RWPE1 (cell line): ENCODE results near the gene CHST13.

Experiments
- CTCF ChIA-PET: fragments of 350-600 bp; sonication (Branson Sonifier 250); formaldehyde crosslinking; extraction: SDS; loops from one replicate; lab custom pipeline; 2021; lab: Yijun Ruan, JAX
- POLR2A ChIA-PET: fragments of 400-600 bp; formaldehyde crosslinking; extraction: SDS; loops from one replicate; lab custom pipeline; 2020; ENCODE audit warnings: antibody characterized with exemption; ENCODE audit not compliant: low non-redundant PET; lab: Yijun Ruan, JAX
- DNase-seq: peaks from one replicate; pipeline ENCODE4 v3.0.0; 2012; ENCODE audit warnings: low spot score
- H3K27ac ChIP-seq: fragments of 450-650 bp; 2 replicates; pipeline ENCODE4 v1.5.1; 2017
- TF ChIP-seq, protein P1 (sequence below): fragments of 450-650 bp; conservative IDR thresholded peaks from 2 replicates; pipeline ENCODE4 v1.5.1; 2017; ENCODE audit warnings: low read depth, mild to moderate bottlenecking

CHST13 gene

DNA sequence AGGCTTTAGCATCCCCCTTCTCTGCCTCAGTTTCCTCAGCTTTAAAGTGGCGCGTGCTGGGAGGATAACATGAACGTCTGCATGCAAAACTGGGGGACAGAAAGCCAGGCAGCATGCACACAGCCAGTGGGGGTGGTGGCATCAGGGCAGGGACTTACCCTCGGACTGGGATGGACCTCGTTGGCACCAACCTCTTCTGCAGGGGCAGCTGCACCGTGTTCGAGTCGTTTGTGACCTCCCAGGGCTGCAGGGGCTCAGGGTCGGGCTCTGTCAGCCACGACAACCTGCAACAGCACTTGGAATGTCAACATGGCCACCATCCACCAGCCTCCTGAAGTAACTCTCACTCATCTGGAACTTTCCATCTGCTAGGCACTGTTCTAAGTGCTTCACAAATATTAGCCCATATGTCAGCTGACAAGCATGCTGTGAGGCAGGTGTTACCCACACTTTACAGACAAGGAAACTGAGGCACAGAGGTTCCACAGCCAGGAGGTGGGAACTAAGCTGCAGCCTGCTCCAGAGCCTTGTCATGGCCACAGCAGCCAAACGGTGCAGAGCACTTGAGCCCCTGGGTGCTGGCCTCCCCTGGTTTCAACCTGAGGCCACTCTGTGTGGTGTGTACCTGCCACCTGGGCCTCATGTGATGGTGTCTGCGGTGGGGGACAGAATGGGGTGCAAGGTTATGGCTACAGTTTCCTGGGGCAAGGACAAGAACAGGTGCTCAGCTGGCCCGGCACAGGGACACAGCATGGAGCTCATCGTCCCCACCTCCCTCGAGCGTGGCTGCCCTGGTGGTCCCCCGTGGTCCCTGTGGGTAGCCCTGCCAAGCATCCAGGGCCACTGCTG lies 28.1 kb downstream of the CHST13 start:
- CTCF ChIA-PET, result no interaction called here
- no peak overlapping the region for H3K27ac ChIP-seq
- POLR2A ChIA-PET, result no interaction called here
- TF ChIP-seq, protein P1, sequence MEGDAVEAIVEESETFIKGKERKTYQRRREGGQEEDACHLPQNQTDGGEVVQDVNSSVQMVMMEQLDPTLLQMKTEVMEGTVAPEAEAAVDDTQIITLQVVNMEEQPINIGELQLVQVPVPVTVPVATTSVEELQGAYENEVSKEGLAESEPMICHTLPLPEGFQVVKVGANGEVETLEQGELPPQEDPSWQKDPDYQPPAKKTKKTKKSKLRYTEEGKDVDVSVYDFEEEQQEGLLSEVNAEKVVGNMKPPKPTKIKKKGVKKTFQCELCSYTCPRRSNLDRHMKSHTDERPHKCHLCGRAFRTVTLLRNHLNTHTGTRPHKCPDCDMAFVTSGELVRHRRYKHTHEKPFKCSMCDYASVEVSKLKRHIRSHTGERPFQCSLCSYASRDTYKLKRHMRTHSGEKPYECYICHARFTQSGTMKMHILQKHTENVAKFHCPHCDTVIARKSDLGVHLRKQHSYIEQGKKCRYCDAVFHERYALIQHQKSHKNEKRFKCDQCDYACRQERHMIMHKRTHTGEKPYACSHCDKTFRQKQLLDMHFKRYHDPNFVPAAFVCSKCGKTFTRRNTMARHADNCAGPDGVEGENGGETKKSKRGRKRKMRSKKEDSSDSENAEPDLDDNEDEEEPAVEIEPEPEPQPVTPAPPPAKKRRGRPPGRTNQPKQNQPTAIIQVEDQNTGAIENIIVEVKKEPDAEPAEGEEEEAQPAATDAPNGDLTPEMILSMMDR, result no peak
- DNase-seq, result no peak

DNA sequence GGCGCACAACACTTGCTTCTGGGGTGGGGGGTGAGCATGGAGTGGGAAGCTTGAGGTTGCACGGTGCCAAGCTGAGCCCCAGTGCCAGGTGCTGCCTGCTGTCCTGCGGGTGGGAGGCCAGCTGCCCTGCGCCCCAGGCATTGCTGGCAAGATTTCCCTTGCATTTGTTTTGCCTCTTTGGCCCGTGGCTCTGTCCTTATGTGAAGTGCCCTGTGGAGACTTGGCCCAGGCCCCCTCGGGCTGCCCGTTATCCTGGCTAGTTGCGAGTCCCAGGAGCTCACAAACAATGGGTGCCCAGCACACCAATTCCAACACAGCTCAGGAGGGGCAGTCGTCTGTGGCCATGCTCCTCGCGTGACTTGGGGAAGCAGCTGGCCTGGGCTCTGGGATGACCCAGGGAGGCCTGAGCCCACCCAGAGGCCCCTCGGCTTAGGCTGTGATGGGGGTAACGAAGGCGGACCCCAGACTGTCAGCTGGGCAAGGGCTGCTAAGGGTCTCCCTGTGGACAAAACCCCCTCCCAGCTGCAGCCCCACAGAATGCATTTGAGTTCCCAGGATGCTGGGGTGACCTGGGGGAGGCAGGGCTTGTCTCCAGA lies 28.8 kb downstream of the CHST13 start:
- TF ChIP-seq, protein P1, result no peak
- ChIA-PET POLR2A (no interaction called here), CTCF (no interaction called here)
- H3K27ac ChIP-seq, result no peak overlapping the region
- no peak for DNase-seq

DNA sequence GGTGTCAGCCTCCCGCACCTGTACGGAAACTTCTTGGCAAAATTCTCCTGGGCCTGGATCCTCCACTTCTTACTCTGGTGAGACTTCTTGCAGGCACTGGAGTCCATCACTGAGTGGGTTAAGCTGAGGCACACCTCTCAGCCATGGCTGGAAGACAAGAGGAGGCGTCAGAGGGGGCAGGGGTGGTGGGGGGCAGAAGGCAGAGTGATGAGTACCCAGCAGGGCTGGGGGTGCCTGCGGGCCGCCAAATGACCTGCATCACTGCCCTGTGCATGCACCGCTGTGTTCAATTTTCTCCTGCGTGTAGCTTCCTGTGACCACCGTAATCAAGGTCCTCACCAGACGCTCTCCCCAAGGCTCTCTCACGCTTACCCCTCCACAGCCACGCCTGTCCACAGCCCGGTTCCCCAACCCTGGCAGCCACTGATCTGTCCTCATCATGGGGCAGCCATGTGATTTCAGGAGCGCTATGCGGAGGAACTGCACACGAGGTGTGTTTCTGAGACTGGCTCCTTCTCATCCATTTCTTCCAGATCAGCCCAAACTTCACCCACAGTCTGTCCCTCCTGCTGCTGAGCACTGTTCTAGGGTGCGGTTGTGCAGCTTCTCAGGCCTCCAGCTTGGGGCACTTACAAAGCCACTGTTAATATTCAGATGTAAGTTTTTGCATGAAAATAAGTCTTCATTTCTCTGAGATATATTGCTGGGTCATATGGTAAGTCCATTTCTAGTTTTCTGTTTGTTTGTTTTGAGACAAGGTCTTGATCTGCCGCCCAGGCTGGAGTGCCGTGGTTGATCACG lies 29.5 kb downstream of the CHST13 start:
- POLR2A ChIA-PET, result no interaction called here
- CTCF ChIA-PET, result no interaction called here
- no peak overlapping the region for H3K27ac ChIP-seq
- no peak for DNase-seq
- TF ChIP-seq, protein P1, result no peak

DNA sequence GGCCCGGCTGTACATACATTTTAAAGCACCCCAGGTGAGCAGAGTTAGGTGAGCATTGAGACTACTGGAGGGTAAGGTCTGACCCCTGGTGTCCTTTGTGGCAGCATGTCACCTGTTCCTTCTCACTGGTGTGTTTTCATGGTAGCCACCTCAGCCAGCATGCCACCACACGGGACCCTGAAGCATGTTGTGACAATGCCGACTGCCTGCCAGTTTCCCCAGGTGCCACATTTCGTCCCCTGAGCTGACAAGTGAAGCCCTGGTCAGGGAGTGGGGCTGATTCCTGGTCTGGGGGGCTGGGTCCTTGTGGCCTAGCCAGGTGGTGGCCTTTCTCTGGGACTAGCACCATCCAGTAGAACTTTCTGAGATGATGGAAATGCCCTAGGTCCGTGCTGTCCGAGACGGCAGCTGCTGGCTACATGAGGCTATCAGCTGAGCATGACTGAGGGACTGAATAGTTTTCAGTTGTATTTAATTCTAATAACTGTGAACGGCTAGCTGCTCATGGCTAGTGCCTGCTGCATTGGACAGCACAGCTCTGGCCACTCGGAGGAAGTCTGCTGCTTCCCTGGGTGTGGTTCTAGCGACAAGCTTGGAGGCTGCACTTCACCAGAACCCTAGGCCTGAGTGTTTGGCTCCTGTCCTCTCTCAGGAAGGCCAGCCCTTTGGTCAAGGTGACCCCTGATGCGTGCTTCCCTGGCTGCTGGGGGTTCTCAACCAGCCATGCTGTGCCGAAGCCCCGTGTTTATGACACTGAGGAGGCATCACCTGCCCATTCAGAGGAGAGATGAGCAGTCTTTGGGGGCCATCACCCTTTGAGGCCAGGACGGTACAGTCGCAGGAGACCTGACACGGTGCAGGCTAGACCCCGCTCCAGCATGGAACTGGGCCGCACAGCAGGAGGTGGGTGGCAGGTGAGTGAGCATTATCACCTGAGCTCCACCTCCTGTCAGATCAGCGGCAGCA lies 30.9 kb downstream of the CHST13 start:
- H3K27ac ChIP-seq, result no peak overlapping the region
- DNase-seq, result no peak
- POLR2A ChIA-PET, result no interaction called here
- CTCF ChIA-PET, result no interaction called here
- TF ChIP-seq, protein P1, result no peak

DNA sequence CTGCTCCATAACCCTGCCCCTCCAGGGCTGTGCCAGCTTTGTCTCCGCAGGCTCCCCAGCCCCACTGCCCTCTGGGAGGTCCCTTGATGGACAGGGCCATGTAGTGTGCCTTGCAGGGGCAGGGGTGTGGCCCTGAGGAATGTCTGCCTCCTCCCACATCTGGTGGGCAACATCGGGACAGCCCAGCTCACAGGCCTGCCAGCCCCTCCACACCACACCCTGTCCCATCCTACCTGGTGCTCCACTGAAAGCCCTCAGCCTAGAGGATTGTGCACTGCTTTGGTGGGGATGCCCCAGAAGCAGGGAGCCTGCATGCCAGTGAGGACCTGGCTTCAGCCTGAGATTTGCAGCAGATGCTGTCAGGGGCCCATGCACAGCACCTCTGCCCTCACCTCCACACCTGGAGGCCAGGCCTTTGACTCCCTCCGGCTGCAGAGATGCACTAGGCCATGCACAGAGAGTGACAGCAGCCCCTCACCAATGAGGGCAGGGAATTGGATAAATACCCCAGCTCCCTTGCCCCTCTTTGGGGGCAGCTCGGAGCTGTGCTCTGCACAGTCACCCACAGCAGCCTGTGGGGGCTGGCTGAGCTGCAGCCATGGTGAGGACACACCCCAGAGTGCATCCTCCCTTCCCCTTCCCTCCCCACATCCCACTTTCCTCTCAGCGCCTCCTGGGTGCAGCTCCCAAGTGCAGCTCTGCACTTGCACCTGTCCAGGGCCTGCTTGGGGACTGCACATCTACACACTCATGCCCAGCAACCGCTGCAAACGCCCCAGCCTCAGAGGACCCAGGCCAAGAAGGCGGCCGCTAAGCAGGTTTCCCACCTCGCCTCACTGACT lies 32.1 kb downstream of the CHST13 start:
- ChIA-PET CTCF (no interaction called here), POLR2A (no interaction called here)
- no peak overlapping the region for H3K27ac ChIP-seq
- no peak for DNase-seq
- TF ChIP-seq, protein P1, result no peak
